Adrenal gland (tissue), 5 donors: Measurements from ENCODE around the gene GRM8.

Experiments used
- CTCF ChIP-seq, 6 experiments: fragments of 450-650 bp in 4 of 6; fragments of 200-600 bp in 2 of 6; sonication (generic) in 1 of 6; IDR thresholded peaks; 1 replicate in 5 of 6; 2 replicates in 1 of 6; pipeline versions ENCODE4 v1.5.1 to v1.8.0; 2016 to 2021; ENCODE audit warnings: antibody characterized with exemption in 6 of 6, mild to moderate bottlenecking in 2 of 6, moderate library complexity in 1 of 6
- POLR2A ChIP-seq, 2 donors: fragments of 450-650 bp; IDR thresholded peaks; one replicate each; pipeline ENCODE4 v1.6.1; 2017; ENCODE audit warnings: antibody characterized with exemption in 2 of 2, mild to moderate bottlenecking in 2 of 2, moderate library complexity in 1 of 2
- donor health status: DM: no; HTN: no; CAD: no.

GRCh38 chr7:126805351-126805750 is 447.4 kb downstream of the GRM8 start:
- TF ChIP-seq CTCF (IDR thresholded peaks at IDR 0.05) (no peak), POLR2A (IDR thresholded peaks at IDR 0.05) (no peak)
